Measurements from ENCODE around the gene PIGH.
"Not testable (repeated sequence)": the region's sequence is repeated elsewhere in the genome, so short reads cannot be mapped to it uniquely, and the experiment has no call there.

PIGH gene

DNA sequence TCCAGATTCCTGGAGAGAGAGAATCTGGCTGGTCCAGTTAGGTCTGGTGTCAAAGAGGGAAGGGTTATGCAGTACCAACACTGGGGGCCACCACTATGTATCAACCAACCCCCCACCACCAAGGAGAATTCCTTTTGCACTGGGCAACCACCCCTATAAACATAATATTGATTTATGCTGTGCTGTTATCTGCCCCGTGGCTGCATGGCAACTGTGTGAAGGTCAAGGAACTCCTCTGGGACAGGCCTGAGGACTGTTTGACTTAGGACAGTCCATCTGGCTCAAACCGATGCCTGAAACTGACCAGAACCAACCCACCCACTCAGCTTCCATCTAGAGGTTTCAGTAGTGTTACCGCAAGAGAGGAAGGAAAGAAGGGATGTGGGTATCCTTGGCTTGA lies 46.5 kb downstream of the PIGH start:
- Mint-ChIP-seq H3K9me3 (no peaks in the 10 kb centered on the region), H3K27me3 (peaks cover 13% of the 10 kb centered on the region), H3K4me1 (peaks cover 6% of the 10 kb centered on the region), H3K4me3 (no peak overlapping the region), H3K27ac (no peak overlapping the region)
- ATAC-seq (no peak), DNase-seq (no peak)

- DNase-seq (no peak), ATAC-seq (no peak)
- H3K9me3 Mint-ChIP-seq = no peaks in the 10 kb centered on the region
- H3K4me3 Mint-ChIP-seq = no peak overlapping the region
- peaks cover 3% of the 10 kb centered on the region for H3K4me1 Mint-ChIP-seq
- H3K27me3 Mint-ChIP-seq = peaks cover 9% of the 10 kb centered on the region
- no peak overlapping the region for H3K27ac Mint-ChIP-seq
Measured at GRCh38 chr14:67551940-67552339, 48.1 kb downstream of the PIGH start.

- H3K4me3 Mint-ChIP-seq = no peak overlapping the region
- H3K27ac Mint-ChIP-seq = no peak overlapping the region
- H3K4me1 Mint-ChIP-seq = no peaks in the 10 kb centered on the region
- no peak for DNase-seq
- H3K27me3 Mint-ChIP-seq = peaks cover 6% of the 10 kb centered on the region
- H3K9me3 Mint-ChIP-seq = no peaks in the 10 kb centered on the region
- no peak for ATAC-seq
Measured at GRCh38 chr14:67551123-67551522, 48.9 kb downstream of the PIGH start.

DNA sequence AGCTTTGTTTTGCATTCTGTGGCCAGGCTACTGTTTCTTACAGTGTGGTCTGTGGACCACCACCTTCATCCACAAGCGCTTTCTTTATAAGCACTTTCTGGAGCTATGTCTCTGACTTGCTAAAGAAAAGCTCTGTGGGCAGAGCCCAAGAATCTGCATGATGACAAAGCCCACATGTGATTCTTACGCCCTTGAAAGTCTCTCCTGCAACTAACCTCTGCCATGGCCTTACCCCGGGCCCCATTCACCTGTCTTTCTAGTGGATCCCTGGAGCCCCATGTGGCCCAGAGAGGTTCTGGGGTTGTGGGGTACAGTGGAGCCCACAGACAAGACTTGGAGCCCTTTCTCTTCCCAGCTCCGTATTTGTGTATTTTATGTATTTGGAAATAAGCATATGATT lies 50.3 kb downstream of the PIGH start:
- no peaks in the 10 kb centered on the region for H3K4me1 Mint-ChIP-seq
- peaks cover 0 to under 1% of the 10 kb centered on the region in 2 donors for H3K9me3 Mint-ChIP-seq
- H3K27me3 Mint-ChIP-seq = peaks cover 6% of the 10 kb centered on the region
- no peak overlapping the region for H3K27ac Mint-ChIP-seq
- no peak overlapping the region for H3K4me3 Mint-ChIP-seq
- DNase-seq = no peak
- ATAC-seq = no peak

DNA sequence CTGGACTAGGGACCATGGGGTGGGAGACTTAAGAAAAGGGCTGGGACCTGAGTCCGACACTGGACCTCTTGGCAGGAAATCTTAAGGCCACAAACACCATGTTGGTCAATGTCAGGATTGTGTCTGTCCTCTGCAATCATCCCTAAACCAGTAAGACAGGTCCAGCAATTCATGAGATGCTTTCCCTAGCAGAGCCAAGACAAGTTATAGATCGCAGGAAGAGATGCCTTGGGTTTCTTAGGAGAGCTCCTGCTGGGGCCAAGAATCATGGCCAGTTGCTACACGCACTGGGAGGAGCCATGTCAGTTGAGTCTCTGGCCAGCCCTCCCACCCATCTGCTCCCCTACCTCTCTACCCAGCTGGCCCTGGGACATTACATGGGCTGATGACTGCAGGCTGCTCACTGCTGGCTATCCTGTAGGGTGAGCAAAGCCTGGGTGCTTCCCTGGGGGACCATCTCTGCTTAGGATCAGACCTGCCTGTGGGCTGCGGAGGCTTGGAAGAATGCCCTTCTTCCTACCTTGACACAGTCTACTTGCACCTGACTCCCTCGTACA lies 52.8 kb downstream of the PIGH start:
- DNase-seq (no peak), ATAC-seq (no peak)
- H3K27ac Mint-ChIP-seq = peak overlapping the region in 1 of 2 donors; percentile 52
- H3K4me1 Mint-ChIP-seq = no peaks in the 10 kb centered on the region
- peaks cover 21% of the 10 kb centered on the region for H3K27me3 Mint-ChIP-seq
- peaks cover 0 to 8% of the 10 kb centered on the region in 2 donors for H3K9me3 Mint-ChIP-seq
- H3K4me3 Mint-ChIP-seq = no peak overlapping the region

- Mint-ChIP-seq H3K27me3 (peaks cover 28% of the 10 kb centered on the region), H3K27ac (no peak overlapping the region)
Measured at GRCh38 chr14:67544590-67544989, 55.5 kb downstream of the PIGH start.

GRCh38 chr14:67542620-67543019 lies 57.4 kb downstream of the PIGH start:
- not testable (repeated sequence) for H3K4me3 Mint-ChIP-seq, ATAC-seq
- H3K27me3 Mint-ChIP-seq = peaks cover 42% of the 10 kb centered on the region

More at GRCh38 chr14:67544590-67544989, 55.5 kb downstream of the PIGH start:
- ATAC-seq (no peak), DNase-seq (no peak)
- peaks cover 0 to 8% of the 10 kb centered on the region in 2 donors for H3K9me3 Mint-ChIP-seq
- H3K4me3 Mint-ChIP-seq = no peak overlapping the region
- peaks cover 12% of the 10 kb centered on the region for H3K4me1 Mint-ChIP-seq

DNA sequence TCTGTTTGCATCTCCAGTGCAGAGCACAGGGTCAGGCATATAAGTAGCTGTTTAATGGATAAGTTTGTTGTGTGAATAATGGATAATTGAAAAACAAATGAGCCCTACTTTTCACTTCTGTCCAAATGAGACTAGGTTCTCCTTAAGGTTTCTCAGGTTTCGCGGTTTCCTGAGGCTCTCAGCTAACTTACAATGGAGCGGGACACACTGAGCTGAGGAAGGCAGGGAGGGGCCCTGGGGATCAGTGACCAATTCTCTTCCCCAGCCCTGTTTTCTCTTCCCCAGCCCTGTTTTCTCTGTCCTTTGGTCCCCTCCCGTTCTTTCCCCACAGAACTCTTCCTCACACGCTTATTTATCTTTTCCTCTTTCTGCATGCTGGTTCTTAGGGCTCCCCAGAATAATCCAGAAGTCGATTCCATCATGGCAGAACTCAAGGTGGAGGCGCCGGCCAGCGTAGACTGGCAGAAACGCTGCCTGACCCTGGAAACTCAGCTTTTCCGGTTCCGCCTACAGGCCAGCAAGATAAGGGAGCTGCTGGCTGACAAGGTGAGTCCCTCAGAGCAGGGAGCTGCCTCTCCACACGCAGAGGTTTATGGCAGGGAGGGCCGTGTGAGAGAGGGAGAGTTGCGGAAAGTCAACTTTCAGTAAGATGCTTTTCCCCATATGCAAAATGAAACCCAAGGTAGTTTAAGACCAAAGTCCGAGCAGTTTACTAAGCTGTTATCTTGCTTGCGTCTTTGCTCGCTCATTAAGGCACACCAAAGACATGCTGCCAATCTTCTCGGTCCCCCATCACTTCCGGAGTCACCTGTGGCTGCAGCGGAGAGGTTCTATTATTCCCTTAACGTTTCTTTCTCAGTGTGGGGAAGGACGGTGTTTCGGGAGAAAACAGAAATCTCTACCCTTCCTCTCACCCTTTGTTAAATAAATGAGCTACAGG lies 58.4 kb downstream of the PIGH start:
- H3K4me3 Mint-ChIP-seq = peak overlapping the region; percentile 78 to 83
- H3K27me3 Mint-ChIP-seq = peaks cover 42% of the 10 kb centered on the region
- peaks cover 0 to 8% of the 10 kb centered on the region in 2 donors for H3K9me3 Mint-ChIP-seq
- ATAC-seq (peak; percentile 39), DNase-seq (peak; percentile 15 to 20)
- H3K27ac Mint-ChIP-seq = peak overlapping the region; percentile 77 to 91
- H3K4me1 Mint-ChIP-seq = peaks cover 12% of the 10 kb centered on the region

More at GRCh38 chr14:67542620-67543019, 57.4 kb downstream of the PIGH start:
- not testable (repeated sequence) for H3K27ac Mint-ChIP-seq, H3K9me3 Mint-ChIP-seq, DNase-seq
- peaks cover 12% of the 10 kb centered on the region for H3K4me1 Mint-ChIP-seq
